Smooth muscle cell of the brain vasculature (primary cell): ENCODE results near the gene FLT4.
"Not testable (repeated sequence)": the region's sequence is repeated elsewhere in the genome, so short reads cannot be mapped to it uniquely, and the experiment has no call there.

Source experiments
- DNase-seq: peaks from one replicate; pipeline ENCODE4 v3.0.0-alpha.2; 2012; ENCODE audit warnings: low read depth, low spot score

The FLT4 gene

GRCh38 chr5:180670157-180670556, 20.8 kb upstream of the FLT4 start:
- no peak for DNase-seq

DNA sequence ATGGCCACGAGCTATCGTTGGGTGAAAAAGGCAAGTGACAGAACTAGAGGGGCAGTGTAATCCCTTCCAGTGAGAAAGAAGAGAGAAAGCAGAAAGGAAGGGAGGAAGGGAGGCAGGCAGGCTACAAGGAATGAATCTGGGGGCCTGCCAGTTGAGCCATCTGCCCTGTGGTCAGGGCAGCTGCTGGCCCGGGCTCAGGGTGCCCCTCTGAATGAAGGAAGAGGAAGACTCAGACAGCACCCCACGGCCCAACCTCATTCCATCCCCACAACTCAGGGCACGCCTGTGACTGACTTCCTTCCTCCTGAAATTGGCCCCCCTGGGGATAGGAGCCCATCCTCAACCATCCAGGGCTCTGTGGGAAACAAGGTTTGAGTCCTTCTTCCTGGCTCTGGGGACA, 20.3 kb upstream of the FLT4 start:
- DNase-seq, result no peak

DNA sequence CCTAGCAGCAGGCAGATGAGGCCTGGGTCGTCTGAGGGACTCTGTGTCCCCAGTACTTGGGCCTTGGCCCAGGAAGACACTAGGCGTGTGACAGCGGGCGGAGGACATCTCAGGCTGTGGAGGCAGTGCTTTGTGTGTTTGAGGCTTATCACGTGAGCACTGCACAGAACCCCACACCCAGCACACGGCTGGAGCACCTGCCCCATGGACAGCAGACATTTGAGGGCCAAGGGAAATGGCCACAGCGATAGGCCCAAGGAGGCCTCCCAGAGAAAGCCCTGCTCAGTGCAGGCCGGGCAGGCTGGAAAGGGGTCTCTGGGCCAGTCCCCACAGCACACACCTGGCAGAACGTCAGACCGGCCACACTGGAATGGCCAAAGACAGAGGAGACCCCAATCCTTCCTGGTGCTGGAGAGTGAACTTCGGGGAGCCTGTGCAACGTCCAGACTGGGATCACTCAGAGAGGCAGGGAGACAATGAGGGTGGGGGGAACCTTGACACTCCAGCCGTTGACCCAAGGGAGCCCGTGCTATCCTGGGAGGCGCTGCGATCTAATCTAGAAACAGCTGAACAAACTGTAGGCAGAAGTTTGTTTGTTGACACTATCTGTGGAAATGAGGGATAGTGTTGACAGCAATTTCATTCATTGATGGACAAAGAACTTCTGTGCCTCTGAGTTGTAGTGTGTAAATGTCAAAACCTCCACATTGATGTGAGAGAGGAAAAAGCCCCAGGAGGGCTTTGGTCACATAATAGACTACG, 19.6 kb upstream of the FLT4 start:
- DNase-seq, result no peak

DNA sequence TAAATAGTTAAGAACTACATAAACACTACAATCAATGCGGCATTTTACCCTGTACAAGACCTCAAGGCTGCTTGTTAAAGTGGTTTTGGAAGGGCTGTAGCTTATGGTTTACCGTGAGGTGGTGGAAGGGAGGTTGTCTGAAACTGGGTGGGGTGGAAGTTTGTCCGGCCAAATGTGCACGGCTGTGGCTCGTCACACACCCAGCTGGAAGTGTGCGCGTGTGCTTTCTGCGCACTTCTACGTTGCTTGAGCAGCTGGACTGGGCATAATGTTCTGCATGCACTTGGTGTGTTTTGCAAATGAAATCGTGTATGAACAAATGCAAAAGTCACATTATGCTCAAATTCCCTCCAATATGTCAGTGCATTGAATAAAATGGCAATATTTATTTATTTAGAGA, 17.4 kb upstream of the FLT4 start:
- no peak for DNase-seq

DNA sequence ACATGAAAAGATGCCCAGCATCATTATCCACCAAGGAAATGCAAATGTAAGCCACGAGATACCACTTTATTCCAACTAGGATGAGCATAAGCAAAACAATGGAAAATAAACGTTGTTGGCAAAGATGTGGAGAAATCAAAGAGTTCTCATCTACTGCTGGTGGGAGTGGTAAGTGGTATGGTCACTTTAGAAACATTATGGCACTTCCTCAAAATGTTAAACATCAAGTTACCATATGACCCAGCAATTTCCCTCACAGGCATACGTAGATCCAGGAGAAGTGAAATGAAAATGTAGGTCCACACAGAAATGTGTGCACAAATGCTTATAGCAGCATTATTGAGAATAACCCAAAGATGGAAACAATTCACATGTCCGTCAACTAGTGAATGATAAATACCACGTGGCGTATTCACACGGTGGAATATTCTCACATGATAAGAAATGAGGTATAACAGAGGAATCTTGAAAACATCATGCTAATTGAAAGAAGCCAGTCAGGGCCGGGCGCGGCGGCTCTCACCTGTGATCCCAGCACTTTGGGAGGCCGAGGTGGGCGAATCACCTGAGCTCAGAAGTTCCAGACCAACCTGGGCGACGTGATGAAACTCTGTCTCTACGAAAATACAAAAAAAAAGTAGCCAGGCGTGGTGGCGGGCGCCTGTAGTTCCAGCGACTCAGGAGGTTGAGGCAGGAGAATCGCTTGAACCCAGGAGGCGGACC, 16.4 kb upstream of the FLT4 start:
- no peak for DNase-seq

DNA sequence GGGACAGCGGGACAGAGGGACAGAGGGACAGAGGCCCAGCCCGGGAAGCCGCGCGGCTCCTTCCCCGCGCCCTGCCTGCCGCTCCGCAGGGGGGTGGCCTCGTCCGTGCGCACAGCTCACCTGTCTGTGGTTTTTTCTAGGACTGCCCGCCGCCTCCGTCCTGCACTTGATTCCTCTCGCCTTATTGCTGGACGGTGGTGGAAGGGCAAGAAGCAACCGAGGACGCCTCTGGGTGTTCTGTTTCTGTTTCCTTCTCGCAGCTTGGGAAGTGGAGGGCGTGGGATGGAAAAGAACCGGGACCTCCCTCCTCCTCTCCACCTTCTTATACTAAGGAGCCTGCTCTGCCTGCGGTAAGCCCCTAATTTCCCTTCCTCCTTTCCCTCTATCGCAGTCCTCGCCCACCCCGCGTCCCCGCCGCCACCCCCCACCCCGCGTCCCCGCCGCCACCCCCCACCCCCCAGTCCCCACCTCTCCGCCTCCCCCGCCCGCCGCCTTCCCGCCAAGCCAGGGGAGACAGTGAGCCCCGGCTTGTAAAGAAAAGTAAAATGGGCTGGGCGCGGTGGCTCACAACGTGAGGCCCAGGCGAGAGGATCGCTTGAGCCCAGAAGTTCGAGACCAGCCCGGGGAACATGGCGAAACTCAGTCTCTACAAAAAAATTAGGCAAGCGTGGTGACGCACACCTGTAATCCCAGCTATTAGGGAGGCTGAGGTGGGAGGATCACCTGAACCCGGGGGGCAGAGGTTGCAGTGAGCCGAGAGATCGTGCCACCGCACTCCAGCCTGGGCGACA, 9.6 kb upstream of the FLT4 start:
- no peak for DNase-seq

DNA sequence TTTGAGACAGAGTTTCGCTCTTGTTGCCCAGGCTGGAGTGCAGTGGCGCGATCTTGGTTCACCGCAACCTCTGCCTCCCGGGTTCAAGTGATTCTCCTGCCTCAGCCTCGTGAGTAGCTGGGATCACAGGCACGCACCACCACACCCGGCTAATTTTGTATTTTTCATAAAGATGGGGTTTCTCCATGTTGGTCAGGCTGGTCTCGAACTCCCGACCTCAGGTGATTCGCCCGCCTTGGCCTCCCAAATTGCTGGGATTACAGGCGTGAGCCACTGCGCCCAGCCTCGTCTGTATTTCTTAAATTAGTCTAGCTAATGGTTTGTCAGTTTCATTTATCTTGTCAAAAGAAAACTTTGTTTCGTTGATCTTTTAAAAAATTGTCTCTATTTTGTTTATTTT, 5.8 kb upstream of the FLT4 start:
- DNase-seq, result not testable (repeated sequence)

GRCh38 chr5:180652771-180653170, 3.4 kb upstream of the FLT4 start:
- no peak for DNase-seq

DNA sequence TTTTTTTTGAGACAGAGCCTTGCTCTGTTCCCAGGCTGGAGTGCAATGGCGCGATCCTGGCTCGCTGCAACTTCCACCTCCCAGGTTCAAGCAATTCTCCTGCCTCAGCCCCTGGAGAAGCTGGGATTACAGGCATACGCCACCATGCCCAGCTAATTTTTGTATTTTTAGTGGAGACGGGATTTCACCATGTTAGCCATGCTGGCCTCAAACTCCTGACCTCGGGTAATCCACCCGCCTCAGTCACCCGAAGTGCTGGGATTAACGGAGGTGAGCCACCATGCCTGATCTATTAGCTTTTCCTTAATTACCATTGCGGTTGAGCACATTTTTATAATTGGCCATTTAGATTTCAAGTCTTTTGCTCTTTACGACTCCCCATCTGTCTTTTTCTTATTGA, 2.9 kb upstream of the FLT4 start:
- no peak for DNase-seq

DNA sequence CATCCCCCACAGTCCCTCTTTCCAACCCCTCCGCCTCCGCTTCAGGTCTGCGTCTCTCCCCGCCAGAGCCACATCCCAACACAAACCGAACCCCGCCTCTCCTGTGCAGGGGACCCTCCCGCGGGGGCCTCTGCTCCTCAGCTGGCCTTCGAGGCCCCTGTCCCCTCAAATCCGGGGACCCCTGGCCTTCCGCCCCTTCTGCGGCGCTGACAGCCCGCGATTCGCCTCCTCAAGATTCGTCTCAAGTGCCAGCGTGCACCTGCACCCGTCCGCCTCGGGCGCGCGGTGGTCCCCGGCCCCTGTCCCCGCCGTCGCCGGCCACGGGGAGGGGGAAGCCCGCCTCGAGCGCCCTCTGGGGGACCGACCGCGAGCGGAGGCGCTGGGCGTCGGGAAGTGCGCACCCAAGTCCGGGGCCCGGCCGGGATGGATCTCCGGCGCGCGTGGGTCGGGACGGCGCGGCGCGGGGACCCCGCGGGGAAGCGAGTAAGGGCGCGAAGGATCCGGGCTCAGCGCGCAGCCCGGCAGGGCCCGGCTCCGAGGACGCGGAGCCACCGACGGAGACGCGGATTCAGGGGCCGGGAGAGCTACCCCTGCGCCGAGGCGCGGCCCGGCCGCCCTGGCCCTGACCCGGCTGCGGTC, 623 bp downstream of the FLT4 start:
- no peak for DNase-seq

DNA sequence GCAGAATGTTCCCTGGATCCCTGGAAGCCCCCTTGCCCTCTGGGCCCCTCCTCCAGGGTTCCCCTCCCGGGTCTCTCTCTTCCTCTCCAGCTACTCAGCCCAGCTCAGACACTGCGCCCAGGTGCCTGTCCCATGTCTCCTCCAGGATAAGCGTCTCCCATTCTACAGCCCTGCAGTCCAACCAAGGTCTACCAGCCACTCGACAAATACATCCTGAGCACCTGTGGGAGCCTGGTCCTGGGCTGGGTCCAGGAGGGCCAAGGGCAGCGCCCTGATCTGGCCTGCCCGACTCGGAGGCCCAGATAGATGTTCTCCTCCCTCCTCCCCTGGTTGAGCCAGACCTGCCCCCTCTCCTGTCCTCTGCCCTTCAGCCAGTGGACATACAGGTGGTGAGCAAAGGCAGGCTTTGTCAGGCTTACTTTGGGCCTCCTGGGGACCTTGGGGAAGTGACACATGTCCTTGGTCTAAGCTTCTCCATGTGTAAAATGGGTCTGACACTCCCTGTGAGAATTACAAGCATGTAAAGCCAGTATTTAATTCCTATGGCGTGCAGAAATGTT, 1.4 kb downstream of the FLT4 start:
- no peak for DNase-seq

GRCh38 chr5:180647465-180647864, 1.9 kb downstream of the FLT4 start:
- no peak for DNase-seq

DNA sequence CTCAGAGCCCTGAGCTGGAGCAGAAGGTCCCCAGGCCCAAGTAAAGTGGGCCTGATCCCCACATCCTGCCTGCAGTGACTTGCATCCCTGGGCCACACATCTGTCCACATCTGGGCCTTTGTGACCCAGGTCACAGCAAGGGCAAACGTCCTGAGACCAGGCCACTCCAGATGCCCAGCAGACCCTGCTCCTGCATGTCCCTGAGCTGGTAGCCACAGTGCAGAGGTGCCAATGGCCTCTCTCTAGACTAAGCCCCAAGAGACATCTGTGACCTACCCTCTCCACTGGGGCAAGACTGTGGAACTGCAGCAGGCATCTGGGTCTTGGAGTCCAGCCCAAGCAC, 2.5 kb downstream of the FLT4 start:
- DNase-seq, result no peak

- DNase-seq, result no peak
These were observed 3.0 kb downstream of the FLT4 start for GRCh38 chr5:180646289-180646962.

DNA sequence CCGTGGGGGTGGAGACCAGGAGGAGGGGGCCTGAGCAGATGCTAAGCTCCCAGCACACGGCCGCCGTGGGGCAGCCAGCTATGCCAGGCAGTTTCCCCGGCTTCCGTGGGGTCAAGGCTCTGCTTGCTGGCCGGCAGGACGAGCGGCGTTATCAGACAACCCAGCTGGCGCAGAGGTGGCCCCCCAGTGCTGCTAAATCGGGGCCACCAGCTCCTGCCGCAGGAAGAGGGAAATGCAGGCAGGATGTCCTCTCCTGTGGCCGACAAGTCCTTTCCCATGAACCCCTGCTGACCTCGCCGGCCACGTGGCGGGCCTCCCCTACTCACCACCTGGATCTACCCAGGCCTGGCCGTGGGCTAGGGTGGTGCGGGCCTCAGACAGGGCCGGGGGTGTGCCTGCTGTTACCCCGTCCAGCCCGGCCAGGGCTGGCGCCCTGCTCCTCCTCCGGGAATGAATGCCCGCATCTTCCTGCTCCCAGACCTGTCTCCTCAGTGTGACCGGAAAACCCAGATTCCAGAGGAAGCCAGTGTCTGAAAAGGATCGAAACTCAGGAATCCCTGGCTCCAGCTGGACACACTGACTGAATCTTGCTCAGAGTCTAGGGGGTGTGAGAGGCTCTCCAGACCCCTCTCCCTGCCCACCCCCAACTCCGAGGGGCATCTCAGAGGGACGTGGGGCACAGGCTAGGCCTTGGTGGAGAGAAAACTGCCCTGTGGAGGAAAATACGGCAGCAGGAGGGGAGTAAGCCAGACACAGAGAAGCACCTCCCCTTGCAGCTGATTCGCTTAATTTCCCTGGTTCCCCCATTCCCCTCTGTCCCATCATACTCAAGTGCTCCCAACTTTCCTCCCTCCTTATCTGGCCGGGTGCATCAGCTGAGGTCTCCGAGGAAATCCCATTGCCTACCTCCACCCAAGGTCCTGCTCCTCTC, 3.9 kb downstream of the FLT4 start:
- no peak for DNase-seq

GRCh38 chr5:180644825-180645273, 4.6 kb downstream of the FLT4 start:
- DNase-seq, result no peak

- no peak for DNase-seq
These were observed 5.1 kb downstream of the FLT4 start for GRCh38 chr5:180644129-180644824.

- no peak for DNase-seq
These were observed 6.1 kb downstream of the FLT4 start for GRCh38 chr5:180643191-180643851.

- no peak for DNase-seq
These were observed 6.6 kb downstream of the FLT4 start for GRCh38 chr5:180642779-180643178.
